ENCODE data around the gene PCNA.
A peak's percentile ranks its signal among the peaks of the same experiment; 100 is the strongest.
"Not testable (repeated sequence)": the region's sequence is repeated elsewhere in the genome, so short reads cannot be mapped to it uniquely, and the experiment has no call there.

The PCNA gene

GRCh38 chr20:5143851-5144250 is 24.1 kb upstream of the PCNA start:
- DNase-seq (ENCODE audit: low read depth in 2 of 2), result no peak

GRCh38 chr20:5141615-5142014 is 21.9 kb upstream of the PCNA start:
- no peak for DNase-seq (ENCODE audit: low read depth in 2 of 2)

- DNase-seq (ENCODE audit: low read depth in 2 of 2), result no peak
These were observed 20.4 kb upstream of the PCNA start for GRCh38 chr20:5140195-5140594.

- DNase-seq (ENCODE audit: low read depth in 2 of 2), result no peak
These were observed 16.3 kb upstream of the PCNA start for GRCh38 chr20:5136096-5136495.

- no peak for DNase-seq (ENCODE audit: low read depth in 2 of 2)
These were observed 15.7 kb upstream of the PCNA start for GRCh38 chr20:5135363-5136012.

GRCh38 chr20:5133998-5134397 is 14.2 kb upstream of the PCNA start:
- DNase-seq (ENCODE audit: low read depth in 2 of 2), result no peak

GRCh38 chr20:5131502-5131901 is 11.7 kb upstream of the PCNA start:
- DNase-seq (ENCODE audit: low read depth in 2 of 2), result no peak

GRCh38 chr20:5128886-5129285 is 9.1 kb upstream of the PCNA start:
- no peak for DNase-seq (ENCODE audit: low read depth in 2 of 2)

- DNase-seq (ENCODE audit: low read depth in 2 of 2), result no peak
These were observed 8.2 kb upstream of the PCNA start for GRCh38 chr20:5127859-5128424.

GRCh38 chr20:5127204-5127858 is 7.6 kb upstream of the PCNA start:
- peak; percentile 17 for DNase-seq (ENCODE audit: low read depth in 2 of 2)

GRCh38 chr20:5126512-5127203 is 6.9 kb upstream of the PCNA start, which contains the start of gene CDS2:
TSS of gene CDS2 (plus strand) at chr20:5127008. CDS start at chr20:5127093, 85 bp downstream.
- peak; percentile 100 for DNase-seq (ENCODE audit: low read depth in 2 of 2)

GRCh38 chr20:5122873-5123260 is 3.1 kb upstream of the PCNA start:
- no peak for DNase-seq (ENCODE audit: low read depth in 2 of 2)

- no peak for DNase-seq (ENCODE audit: low read depth in 2 of 2)
These were observed 373 bp upstream of the PCNA start for GRCh38 chr20:5120185-5120476.

- no peak for DNase-seq (ENCODE audit: low read depth in 2 of 2)
These were observed 669 bp downstream of the PCNA start for GRCh38 chr20:5119143-5119434.

GRCh38 chr20:5118220-5119142 is 1.3 kb downstream of the PCNA start:
- no peak for DNase-seq (ENCODE audit: low read depth in 2 of 2)

- DNase-seq (ENCODE audit: low read depth in 2 of 2), result no peak
These were observed 2.9 kb downstream of the PCNA start for GRCh38 chr20:5116875-5117274.

GRCh38 chr20:5114403-5114802 is 5.4 kb downstream of the PCNA start:
- DNase-seq (ENCODE audit: low read depth in 2 of 2), result no peak

- DNase-seq (ENCODE audit: low read depth in 2 of 2), result no peak
These were observed 6.2 kb downstream of the PCNA start for GRCh38 chr20:5113615-5113986.

- no peak for DNase-seq (ENCODE audit: low read depth in 2 of 2)
These were observed 10.5 kb downstream of the PCNA start for GRCh38 chr20:5109276-5109675.

- no peak for DNase-seq (ENCODE audit: low read depth in 2 of 2)
These were observed 15.3 kb downstream of the PCNA start for GRCh38 chr20:5104479-5104878.

- DNase-seq (ENCODE audit: low read depth in 2 of 2), result peak; percentile 30 to 67
These were observed 18.9 kb downstream of the PCNA start for GRCh38 chr20:5100684-5101347.

- not testable (repeated sequence) for DNase-seq (ENCODE audit: low read depth in 2 of 2)
These were observed 19.8 kb downstream of the PCNA start for GRCh38 chr20:5099909-5100308.
